HS-5 (cell line): ENCODE data around the gene CCDC157.
"Not testable (repeated sequence)": the region's sequence is repeated elsewhere in the genome, so short reads cannot be mapped to it uniquely, and the experiment has no call there.

Source experiments
- DNase-seq: peaks from one replicate; pipeline ENCODE4 v3.0.0-alpha.2; 2012; ENCODE audit warnings: low read depth

The CCDC157 gene

GRCh38 chr22:30325724-30326254 is 31.0 kb upstream of the CCDC157 start:
- DNase-seq, result no peak

DNA sequence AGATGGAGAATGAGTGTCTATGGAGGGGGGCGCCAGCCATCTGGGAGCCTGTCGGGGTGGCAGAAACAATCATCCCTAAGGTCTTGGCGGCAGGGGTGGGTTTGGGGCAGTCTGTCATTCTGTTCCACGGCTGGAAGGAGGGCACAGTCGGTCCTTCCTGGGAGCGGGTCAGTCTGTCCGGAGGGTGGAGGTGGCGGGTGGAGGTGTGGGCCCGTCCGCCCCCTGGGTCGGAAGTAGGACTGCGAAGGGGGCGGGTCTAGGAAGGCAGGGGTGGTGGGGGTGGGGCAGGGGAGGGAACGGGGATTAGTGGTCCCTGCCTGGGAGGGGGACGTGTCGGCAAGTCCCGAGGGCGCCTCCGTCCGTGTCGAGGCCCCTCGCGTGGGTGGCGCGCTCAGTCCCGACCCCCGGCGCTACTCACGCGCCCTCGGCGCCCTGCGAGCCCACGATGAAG is 30.5 kb upstream of the CCDC157 start:
- DNase-seq, result no peak

DNA sequence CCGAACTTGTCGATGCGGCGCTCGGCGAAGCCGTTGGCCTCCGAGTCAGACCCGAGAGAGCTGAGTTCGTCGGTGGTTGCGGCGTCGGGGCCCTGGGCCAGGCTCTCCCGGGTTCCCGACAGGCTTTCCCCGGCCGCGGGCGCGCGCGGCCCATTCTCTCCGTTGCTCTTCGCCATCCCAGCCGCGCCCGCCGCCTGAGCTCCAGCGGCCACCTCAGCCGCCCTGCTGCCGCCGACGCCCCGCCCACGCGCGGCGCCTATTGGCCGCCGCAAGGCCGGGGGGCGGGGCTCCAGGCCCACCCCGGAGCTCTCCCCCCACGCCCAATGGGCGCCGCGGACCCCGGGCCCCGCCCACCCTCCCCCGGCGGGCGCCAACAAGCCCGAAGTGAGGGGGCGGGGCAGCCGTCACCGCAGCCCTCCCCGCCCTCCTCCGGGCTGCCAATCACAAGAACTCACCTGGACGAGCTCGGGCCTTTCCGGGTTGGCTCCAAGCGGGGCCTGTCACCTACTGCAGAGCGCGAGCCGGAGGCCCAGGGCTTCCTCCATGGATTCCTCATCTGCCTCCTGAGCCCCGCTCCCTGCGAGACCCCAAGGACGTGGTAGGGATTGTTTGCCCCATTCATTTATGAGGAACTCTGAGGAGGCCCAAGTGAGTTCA is 30.0 kb upstream of the CCDC157 start, which contains the start of gene TBC1D10A:
Gene TBC1D10A (minus strand): TSS at position 236 of the 657 bp plus-strand sequence. CDS start 60 bp downstream, at position 176.
- DNase-seq, result peak; percentile 30

DNA sequence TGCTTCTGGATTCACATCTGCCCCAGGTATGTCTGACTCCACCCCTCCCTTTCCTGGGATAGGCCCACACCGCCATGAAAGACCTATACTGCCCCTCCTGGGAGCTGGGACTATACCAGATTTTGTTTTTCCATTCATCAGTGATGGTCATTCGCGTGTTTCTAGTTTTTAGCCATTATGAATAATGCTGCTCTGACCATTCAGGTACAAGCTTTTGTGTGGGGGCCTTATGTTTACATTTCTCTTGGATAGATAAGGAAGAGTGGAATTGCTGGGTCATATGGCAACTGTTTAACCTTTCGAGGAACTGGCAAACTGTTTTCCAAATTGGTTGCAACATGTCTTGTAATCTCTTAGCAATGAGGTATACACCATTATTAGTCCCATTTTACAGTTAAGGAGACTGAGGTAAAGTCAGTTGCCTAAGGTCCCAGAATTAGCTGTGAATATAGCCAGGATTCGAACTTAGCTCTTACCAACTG is 28.9 kb upstream of the CCDC157 start:
- no peak for DNase-seq

DNA sequence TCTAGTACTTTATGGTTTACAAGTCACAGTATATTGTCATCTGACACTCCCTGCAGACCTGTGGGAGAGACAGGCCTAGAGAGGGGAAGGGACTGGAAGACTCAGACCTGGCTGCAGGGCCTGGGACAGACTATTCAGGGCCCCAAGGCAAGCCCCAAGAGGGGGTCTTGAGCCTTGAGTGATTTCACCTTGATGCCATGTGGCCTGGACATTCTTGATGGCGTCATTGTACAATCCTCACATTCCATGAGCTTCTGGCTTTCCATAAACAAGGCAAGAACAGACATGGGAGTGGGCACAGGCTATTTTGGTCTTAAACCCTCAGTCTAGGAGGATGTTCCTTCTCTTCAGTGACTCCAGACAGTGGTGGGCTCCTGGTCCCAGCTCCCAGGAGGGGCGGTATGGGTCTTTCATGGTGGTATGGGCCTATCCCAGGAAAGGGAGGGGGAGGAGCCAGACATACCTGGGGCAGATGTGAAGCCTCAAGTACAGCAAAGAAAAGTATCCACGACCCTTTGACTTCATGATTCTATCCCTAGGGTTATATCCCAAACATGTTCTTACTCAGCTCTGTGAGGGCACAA is 28.2 kb upstream of the CCDC157 start:
- DNase-seq, result no peak

DNA sequence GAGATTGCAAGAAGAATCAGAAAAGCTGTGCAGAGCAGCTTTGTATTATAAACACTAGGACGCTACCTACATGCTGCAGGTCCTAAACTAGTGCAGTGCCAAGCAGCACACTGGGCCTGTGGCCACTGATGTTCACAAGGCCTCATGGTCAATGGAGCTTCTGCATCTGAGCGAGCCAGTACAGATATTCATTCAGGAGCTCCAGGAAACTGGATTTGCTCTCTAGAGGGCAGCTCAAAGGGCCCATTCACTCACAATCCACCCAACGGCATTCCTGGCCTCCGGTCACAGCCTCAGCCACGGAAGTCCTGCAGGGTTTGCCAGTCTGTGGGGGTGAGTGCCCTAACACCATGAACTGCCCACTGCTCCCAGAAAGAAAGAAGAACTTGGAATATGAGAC is 24.3 kb upstream of the CCDC157 start:
- DNase-seq, result no peak

- no peak for DNase-seq
Measured at GRCh38 chr22:30332994-30333706, 23.7 kb upstream of the CCDC157 start.

DNA sequence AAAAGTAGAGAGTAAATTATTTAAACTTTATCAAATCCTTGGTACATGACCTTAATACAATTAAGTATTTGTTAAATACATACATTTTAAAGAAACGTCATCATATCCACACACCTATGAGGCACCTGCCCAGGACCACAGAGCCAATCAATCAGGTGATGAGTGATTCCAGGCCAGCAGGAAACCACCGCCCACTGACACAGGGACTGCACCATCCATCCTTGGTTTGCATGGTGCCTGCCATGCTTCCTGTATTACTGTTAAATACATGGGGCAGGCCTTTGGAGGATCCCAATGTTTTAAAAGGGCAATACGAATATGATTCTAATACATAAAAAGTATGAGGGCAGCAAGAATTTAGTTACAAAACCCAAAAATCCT is 23.1 kb upstream of the CCDC157 start:
- no peak for DNase-seq

DNA sequence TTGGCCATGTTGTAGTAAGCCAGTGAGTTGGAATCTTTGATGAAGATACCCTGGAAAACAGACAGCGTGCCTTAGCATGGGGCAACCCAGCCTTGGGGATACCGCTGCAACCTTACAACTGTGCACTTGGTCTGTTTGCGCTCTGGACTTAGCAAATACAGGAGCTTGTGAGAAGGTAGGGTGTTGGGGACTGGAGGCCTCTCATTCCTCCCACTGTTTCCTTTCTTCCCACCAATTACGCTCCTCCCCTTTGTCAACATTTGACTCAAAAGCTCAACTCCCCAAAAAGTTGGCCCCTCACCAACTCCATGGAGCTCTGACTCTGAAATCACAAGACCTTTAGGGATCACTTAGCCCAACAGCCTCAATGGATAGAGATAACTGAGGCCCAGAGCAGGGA is 22.2 kb upstream of the CCDC157 start:
- DNase-seq, result no peak

- no peak for DNase-seq
Measured at GRCh38 chr22:30335236-30335635, 21.6 kb upstream of the CCDC157 start.

- no peak for DNase-seq
Measured at GRCh38 chr22:30336752-30337460, 19.9 kb upstream of the CCDC157 start.

DNA sequence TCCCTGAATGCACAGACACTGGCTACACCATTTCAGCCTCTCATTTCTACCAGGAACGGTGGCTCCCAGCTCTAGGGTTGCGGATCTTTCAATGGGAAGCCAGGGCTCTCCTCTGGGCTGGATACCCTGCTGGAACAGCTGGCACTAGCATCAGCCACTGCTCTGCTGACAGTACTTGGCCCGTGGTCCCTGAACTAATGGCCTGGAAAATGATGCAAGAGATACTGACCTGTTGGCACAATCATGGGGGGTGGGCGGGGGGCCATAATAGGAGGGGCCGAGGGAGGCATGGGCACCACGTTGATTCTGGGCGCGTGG is 19.4 kb upstream of the CCDC157 start:
- no peak for DNase-seq

DNA sequence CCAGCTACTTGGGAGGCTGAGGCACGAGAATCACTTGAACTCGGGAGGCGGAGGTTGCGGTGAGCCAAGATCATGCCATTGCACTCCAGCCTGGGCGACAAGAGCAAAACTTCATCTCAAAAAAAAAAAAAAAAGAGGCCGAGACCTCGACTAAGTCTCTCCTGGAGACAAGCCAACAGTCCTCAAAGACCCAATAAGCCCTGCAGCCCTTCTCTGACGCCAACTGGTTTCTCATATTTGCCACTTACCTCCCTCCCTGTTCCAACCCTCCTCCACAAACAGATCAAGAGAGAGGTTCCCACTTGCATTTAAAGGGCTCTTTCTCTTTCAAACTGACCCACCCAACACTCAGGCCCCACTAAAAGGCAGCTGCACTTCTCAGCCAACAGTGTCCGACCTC is 18.5 kb upstream of the CCDC157 start:
- not testable (repeated sequence) for DNase-seq

- no peak for DNase-seq
Measured at GRCh38 chr22:30338802-30339201, 18.0 kb upstream of the CCDC157 start.

- DNase-seq, result no peak
Measured at GRCh38 chr22:30340911-30341685, 15.7 kb upstream of the CCDC157 start.

- no peak for DNase-seq
Measured at GRCh38 chr22:30344447-30345200, 12.2 kb upstream of the CCDC157 start.

DNA sequence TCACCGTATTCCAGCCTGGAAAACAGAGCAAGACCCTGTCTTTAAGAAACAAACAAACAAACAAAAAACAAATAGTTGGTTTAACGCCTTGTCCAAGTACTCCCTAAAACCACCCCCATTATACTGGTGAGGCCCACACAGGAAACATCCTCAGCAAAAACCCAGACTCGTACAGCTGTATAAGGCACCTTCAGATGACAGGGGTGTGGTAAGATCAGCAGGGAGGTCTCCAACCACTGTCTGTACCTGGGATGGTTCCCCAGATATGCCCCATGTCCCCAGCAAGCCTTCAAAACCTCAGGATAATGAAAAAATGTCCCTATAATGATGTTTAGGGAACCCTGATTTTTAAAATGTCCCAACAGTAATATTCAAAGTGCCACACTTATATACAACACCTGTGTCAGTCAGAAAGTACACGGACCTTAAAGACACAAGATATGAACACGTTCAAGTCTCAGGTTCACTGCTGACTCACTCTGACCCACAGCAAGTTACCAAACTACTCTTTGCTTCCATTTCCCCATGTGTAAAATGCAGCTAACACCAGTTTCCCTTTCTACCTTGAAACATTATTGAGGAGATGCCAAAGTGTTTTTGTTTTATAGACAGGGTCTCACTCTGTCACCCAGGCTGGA is 9.4 kb upstream of the CCDC157 start:
- DNase-seq, result no peak

DNA sequence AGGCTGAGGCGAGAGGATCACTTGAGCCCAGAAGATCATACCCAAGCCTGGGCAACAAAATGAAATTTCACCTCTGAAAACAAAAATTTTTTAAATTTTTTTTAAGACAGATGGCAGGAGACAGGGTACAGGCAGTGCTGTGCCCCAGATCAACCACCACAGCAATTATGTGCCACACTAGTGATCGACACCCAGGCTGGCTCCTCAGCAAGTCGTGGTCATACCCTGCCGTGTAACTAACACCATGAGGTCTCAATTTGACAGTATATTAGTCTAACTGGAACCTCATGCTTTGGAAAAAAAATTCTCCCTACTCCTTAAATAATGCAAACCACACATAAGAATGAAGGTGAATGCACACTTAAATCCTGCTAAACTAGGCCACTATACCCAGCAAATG is 8.4 kb upstream of the CCDC157 start:
- DNase-seq, result no peak

- DNase-seq, result no peak
Measured at GRCh38 chr22:30348809-30349208, 8.0 kb upstream of the CCDC157 start.

DNA sequence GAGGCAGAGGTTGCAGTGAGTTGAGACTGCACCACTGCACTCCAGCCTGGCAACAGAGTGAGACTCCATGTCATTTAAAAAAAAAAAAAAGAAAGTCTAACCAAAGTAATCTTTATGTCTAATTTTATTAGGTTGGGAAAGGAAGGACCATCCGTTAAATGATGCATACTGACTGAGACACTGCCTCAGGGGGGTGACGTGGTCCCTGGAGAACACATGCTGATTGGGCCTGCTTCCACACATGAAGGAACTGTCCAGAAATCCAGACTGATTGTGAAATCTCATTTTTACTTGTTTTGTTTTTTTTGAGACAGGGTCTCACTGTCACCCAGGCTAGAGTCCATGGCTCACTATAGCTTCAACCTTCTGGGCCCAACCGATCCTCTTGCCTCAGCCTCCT is 5.6 kb upstream of the CCDC157 start:
- DNase-seq, result no peak
